Stomach (tissue), 4 donors: ENCODE measurements around the gene SAMD14.

Experiments used
- CTCF ChIP-seq, 7 experiments: fragments of 450-650 bp in 4 of 7; fragments of 200-600 bp in 3 of 7; sonication (generic) in 3 of 7; IDR thresholded peaks; one replicate each; pipeline ENCODE4 v1.5.1; 2016 to 2019; ENCODE audit warnings: antibody characterized with exemption in 7 of 7, control low read depth in 2 of 7, mild to moderate bottlenecking in 1 of 7
- POLR2A ChIP-seq, 4 donors: fragments of 450-650 bp; IDR thresholded peaks; one replicate each; pipeline ENCODE4 v1.6.1; 2016; ENCODE audit warnings: antibody characterized with exemption in 4 of 4, control low read depth in 2 of 4, mild to moderate bottlenecking in 1 of 4, moderate library complexity in 1 of 4

GRCh38 chr17:50172936-50173334, 43.0 kb upstream of the SAMD14 start:
- TF ChIP-seq POLR2A (IDR thresholded peaks at IDR 0.05) (no peak), CTCF (IDR thresholded peaks at IDR 0.05) (no peak)
